ENCODE results near the gene GLI3. TPM values are rescaled to one million over a fixed set of nuclear protein-coding genes. Genes with fewer than 3 reads are reported as not detected.

The GLI3 gene
- total RNA-seq, 1 experiment from 2014 or later = 45.0 TPM

DNA sequence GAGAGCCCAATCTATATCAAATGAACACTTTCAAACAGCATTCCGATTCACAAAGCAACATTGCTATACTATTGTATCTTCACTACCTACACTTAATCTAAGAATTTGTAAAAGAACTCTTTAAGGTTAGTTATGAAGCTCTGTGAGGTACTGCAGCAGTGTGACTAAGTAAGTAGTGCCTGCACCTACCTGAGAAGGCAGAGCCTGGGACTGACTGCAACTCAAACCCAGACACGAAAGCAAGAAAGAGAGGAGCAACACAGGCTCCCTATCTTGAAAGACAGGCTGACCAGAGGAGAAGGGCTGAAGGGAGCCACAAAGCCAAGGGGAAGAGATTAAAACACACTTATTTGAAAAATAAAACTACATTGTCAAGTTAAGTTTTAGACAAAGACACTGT lies 160.1 kb downstream of the GLI3 start:
- H3K9ac ChIP-seq (ENCODE audit: extremely low read depth, insufficient read length, low read length) = no peak overlapping the region
- H2AFZ ChIP-seq (ENCODE audit: low read length) = no peak overlapping the region
- H3K4me1 ChIP-seq (ENCODE audit: insufficient read depth, low read length) = peaks cover 5% of the 10 kb centered on the region; the same call in 1 of the 2 replicates
- H2AK5ac ChIP-seq (ENCODE audit: insufficient read length, low read length) = no peak overlapping the region
- no peak overlapping the region for H4K5ac ChIP-seq (ENCODE audit: insufficient read length, low read depth, low read length)
- Mint-ChIP-seq H3K27ac (peak overlapping the region; percentile 27 to 90 (median 56); a peak in 2 of 7 replicates), H3K9me3 (no peaks in the 10 kb centered on the region; a peak in 1 of 5 replicates), H3K36me3 (ENCODE audit: insufficient read depth in 1 of 3, low read depth in 3 of 3) (no peaks in the 10 kb centered on the region; a peak in 1 of 7 replicates), H3K4me1 (peaks cover 17 to 20% of the 10 kb centered on the region in 2 experiments), H3K4me3 (no peak overlapping the region), H3K27me3 (ENCODE audit: low read depth) (no peaks in the 10 kb centered on the region; the same call in 1 of the 2 replicates)
- no peak overlapping the region for H3K27ac ChIP-seq (ENCODE audit: insufficient read length, low read depth, low read length)
- H2BK15ac ChIP-seq (ENCODE audit: low read depth, low read length) = no peak overlapping the region
- no peak overlapping the region for H3T11ph ChIP-seq (ENCODE audit: low read length)
- WGBS (ENCODE audit: extremely low coverage, insufficient read length, low lambda C conversion rate) = no CpG with 5 or more reads among the region's 2 CpGs
- no peaks in the 10 kb centered on the region for H3K79me1 ChIP-seq (ENCODE audit: insufficient read depth, low read depth, low read length, poor library complexity, severe bottlenecking)
- no peak overlapping the region for H2BK12ac ChIP-seq (ENCODE audit: insufficient read length, low read depth, low read length)
- no peak overlapping the region for H4K8ac ChIP-seq (replicated peaks; ENCODE audit: insufficient read length, low read depth, low read length)
- H2BK20ac ChIP-seq (ENCODE audit: low read depth, low read length, poor library complexity, severe bottlenecking) = no peak overlapping the region
- no peak overlapping the region for H3K4me2 ChIP-seq (ENCODE audit: insufficient read depth, insufficient read length, low read length)
- H3K23ac ChIP-seq (ENCODE audit: insufficient read length, low read depth, low read length) = no peak overlapping the region
- no peak for TF ChIP-seq CTCF (conservative IDR thresholded peaks at IDR 0.05)
- no peak overlapping the region for H2BK5ac ChIP-seq (ENCODE audit: insufficient read length, low read length)
- no peak for DNase-seq
- no peak overlapping the region for H4K91ac ChIP-seq (ENCODE audit: insufficient read length, low read depth, low read length)
- H3K18ac ChIP-seq (ENCODE audit: insufficient read length, low read depth, low read length) = no peak overlapping the region
- H3K79me2 ChIP-seq (ENCODE audit: insufficient read depth, low read length) = no peaks in the 10 kb centered on the region
- H3K23me2 ChIP-seq (ENCODE audit: insufficient read length, low read depth, low read length, poor library complexity, severe bottlenecking) = no peaks in the 10 kb centered on the region
- no peaks in the 10 kb centered on the region for H3K9me3 ChIP-seq (ENCODE audit: control insufficient read depth, low read depth, low read length)
- H3K4ac ChIP-seq (ENCODE audit: low read depth, low read length) = no peak overlapping the region
- H4K20me1 ChIP-seq (ENCODE audit: control insufficient read depth, insufficient read depth, insufficient read length) = no peaks in the 10 kb centered on the region
- H3K27me3 ChIP-seq (ENCODE audit: insufficient read depth, low read length) = no peaks in the 10 kb centered on the region
- no peak overlapping the region for H2BK120ac ChIP-seq (ENCODE audit: low read depth, low read length, poor library complexity, severe bottlenecking)
- no peak overlapping the region for H3K56ac ChIP-seq (ENCODE audit: insufficient read length, low read depth, low read length)
- no peak overlapping the region for H3K14ac ChIP-seq (ENCODE audit: insufficient read depth, low read length)
